Activated naive CD4-positive, alpha-beta T cell treated with anti-CD3 and anti-CD28 coated beads, Interleukin-2, amount 10 ng/mL, durations not matched to agents 7 days and 5 days (primary cell): Measurements from ENCODE around the gene PILRA.
"Not testable (repeated sequence)": the region's sequence is repeated elsewhere in the genome, so short reads cannot be mapped to it uniquely, and the experiment has no call there.

ENCODE experiments used
- CTCF ChIA-PET: fragments of 350-600 bp; sonication (Branson Sonifier 250); formaldehyde crosslinking; loops from one replicate; lab custom pipeline; 2021; ENCODE audit warnings: antibody characterized with exemption; lab: Charles Lee
- DNase-seq: peaks from one replicate; pipeline ENCODE4 v3.0.0-alpha.2; 2020
- H3K27ac Mint-ChIP-seq: one replicate; pipeline ENCODE4 v1.8.0; 2021; ENCODE audit warnings: mild to moderate bottlenecking, moderate library complexity, mixed read lengths
- H3K27me3 Mint-ChIP-seq: one replicate; pipeline ENCODE4 v1.8.0; 2021; ENCODE audit warnings: mild to moderate bottlenecking, mixed read lengths
- H3K36me3 Mint-ChIP-seq: one replicate; pipeline ENCODE4 v1.8.0; 2021; ENCODE audit warnings: mixed read lengths
- H3K4me1 Mint-ChIP-seq: one replicate; pipeline ENCODE4 v1.8.0; 2021; ENCODE audit warnings: mixed read lengths
- H3K4me3 Mint-ChIP-seq: one replicate; pipeline ENCODE4 v1.8.0; 2021; ENCODE audit warnings: mild to moderate bottlenecking, moderate library complexity, mixed read lengths
- H3K9me3 Mint-ChIP-seq: one replicate; pipeline ENCODE4 v1.8.0; 2021; ENCODE audit warnings: mixed read lengths

PILRA gene

DNA sequence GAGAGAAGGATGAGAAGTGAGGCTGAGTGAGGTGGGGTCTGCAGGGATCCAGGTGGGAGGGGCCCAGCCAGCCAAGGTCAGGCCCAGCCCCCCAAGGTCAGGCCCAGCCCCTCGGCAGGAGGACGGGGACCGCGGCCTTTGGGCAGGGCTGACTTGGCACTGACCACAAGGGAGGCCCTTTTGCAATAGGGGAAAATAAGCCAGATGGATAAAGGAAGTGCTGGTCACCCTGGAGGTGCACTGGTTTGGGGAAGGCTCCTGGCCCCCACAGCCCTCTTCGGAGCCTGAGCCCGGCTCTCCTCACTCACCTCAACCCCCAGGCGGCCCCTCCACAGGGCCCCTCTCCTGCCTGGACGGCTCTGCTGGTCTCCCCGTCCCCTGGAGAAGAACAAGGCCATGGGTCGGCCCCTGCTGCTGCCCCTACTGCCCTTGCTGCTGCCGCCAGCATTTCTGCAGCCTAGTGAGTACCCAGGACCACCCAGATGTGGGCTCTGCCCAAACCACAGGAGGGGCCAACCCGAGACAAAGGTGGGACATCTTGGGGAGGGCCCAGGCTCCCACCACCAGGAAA lies at the start of gene PILRA:
Gene PILRA, plus strand, starts transcription at position 227 of the 571 bp plus-strand sequence. Its CDS starts 170 bp downstream, at position 397.
- no peak for DNase-seq
- H3K4me3 Mint-ChIP-seq = no peak within 1 kb of the TSS
- H3K9me3 Mint-ChIP-seq = no peaks in the 10 kb centered on the region
- no peaks in the 10 kb centered on the region for H3K27me3 Mint-ChIP-seq
- H3K36me3 Mint-ChIP-seq = no peaks in the 10 kb centered on the region
- CTCF ChIA-PET = interaction anchor here (1.4 kb wide), 1 partner anchor 23 kb away, joined by 3 read pairs; no protein-coding TSS in a partner anchor
- peak within 1 kb of the TSS; percentile 68 for H3K27ac Mint-ChIP-seq
- peaks cover 15% of the 10 kb centered on the region for H3K4me1 Mint-ChIP-seq

DNA sequence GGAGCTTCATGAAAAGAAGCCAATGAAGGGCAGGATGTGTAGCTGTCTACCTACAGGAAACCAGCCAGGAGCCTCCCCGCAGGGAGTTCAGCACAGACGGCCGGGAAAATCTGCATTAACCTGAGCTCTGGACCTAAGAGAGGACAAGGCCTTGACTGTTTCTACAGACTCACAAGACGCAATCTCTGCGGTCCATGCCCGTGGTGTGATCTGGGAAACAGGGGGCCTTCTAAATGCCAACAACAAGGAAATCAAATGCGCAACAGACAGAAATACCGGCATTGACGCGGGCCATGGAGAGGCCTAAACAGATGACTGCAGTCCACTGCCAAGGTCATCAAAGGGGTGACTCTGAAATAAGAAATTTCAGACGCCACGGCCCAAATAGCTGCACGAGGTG lies 49.1 kb upstream of the PILRA start:
- DNase-seq, H3K27me3 Mint-ChIP-seq, CTCF ChIA-PET, H3K4me3 Mint-ChIP-seq, H3K9me3 Mint-ChIP-seq, H3K27ac Mint-ChIP-seq, H3K4me1 Mint-ChIP-seq: not testable (repeated sequence)
- H3K36me3 Mint-ChIP-seq = peaks cover 35% of the 10 kb centered on the region

- H3K36me3 Mint-ChIP-seq = peaks cover 32% of the 10 kb centered on the region
- H3K4me3 Mint-ChIP-seq, H3K27me3 Mint-ChIP-seq, CTCF ChIA-PET, H3K4me1 Mint-ChIP-seq, H3K27ac Mint-ChIP-seq, DNase-seq, H3K9me3 Mint-ChIP-seq: not testable (repeated sequence)
Observed at GRCh38 chr7:100325671-100326070, 47.6 kb upstream of the PILRA start.

DNA sequence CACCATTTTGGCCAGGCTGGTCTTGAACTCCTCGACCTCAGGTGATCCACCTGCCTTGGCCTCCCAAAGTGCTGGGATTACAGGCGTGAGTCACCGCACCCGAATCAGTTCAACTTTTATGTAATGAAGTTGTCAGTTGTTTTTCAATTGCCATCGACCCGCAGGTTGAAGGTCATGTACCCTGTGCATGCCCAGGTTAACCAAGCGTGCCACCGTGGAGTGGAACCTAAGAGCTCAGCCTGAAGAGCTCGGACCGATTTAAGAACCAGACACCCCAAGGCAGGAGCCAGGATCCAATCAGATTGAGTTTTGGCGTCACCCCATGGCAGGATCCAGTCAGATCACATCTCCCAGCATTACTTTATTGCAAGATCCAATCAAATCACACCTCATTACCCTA lies 46.4 kb upstream of the PILRA start:
- H3K4me1 Mint-ChIP-seq, H3K27ac Mint-ChIP-seq, DNase-seq, H3K9me3 Mint-ChIP-seq, CTCF ChIA-PET, H3K27me3 Mint-ChIP-seq, H3K4me3 Mint-ChIP-seq: not testable (repeated sequence)
- H3K36me3 Mint-ChIP-seq = peaks cover 31% of the 10 kb centered on the region

GRCh38 chr7:100335566-100336466 lies 37.5 kb upstream of the PILRA start:
- DNase-seq = peak; percentile 93
- H3K27me3 Mint-ChIP-seq, H3K9me3 Mint-ChIP-seq: not testable (repeated sequence)
- Mint-ChIP-seq H3K36me3 (peaks cover 25% of the 10 kb centered on the region), H3K4me3 (peak overlapping the region; percentile 95), H3K27ac (peak overlapping the region; percentile 98), H3K4me1 (peaks cover 29% of the 10 kb centered on the region)
- CTCF ChIA-PET = interaction anchor here (0.7 kb wide), 1 partner anchor 136 kb away, joined by 3 read pairs; no protein-coding TSS in a partner anchor

DNA sequence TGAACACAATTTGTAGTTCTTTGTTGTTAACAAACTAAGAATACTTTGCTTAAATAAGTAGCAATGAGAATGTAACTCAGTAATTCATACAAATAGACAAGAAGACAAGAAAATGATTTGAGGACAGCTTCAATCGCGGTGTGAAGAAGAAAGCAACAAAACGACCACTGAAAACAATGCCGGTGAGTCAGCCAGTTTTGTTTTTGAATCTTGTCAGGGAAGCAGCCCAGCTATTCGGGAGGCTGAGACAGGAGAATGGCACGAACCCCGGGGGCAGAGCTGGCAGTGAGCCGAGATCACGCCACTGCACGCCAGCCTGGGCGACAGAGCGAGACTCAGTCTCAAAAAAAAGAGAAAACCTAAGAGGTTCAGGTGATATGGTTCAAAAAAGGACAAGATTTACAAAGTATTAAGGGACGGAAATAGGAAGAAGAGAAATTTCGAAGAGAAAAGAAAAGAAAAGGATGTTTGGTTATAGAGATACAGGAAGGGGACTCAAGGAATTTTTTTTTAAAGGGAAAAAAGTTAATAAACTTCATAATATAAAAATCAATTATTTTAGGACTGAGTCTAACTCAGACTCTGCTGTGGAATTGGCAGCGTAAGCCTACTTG lies 35.1 kb upstream of the PILRA start:
- H3K9me3 Mint-ChIP-seq, DNase-seq, H3K4me3 Mint-ChIP-seq, CTCF ChIA-PET, H3K27me3 Mint-ChIP-seq: not testable (repeated sequence)
- peak overlapping the region; percentile 70 for H3K27ac Mint-ChIP-seq
- peaks cover 38% of the 10 kb centered on the region for H3K36me3 Mint-ChIP-seq
- peaks cover 40% of the 10 kb centered on the region for H3K4me1 Mint-ChIP-seq

DNA sequence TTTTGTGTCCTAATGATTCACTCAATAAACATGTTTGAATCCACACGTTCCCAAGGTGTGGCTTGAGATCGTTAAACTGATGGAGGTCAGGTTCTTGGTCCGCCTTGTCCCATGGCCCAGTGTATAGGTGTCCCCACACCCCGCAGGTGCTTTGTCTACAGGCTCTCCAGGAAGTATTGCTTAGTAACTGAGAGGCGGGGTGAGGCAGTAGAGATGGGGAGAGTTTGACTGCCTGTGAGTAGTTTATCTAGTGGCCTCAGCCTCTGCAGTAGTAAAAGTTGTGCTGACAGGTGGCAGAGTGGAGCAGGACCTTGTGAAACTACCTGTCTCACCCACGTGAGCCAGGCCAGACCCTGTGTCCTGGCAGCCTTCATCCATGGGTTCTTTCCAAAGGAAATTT lies 32.0 kb upstream of the PILRA start:
- H3K9me3 Mint-ChIP-seq, H3K27me3 Mint-ChIP-seq, H3K4me3 Mint-ChIP-seq, H3K27ac Mint-ChIP-seq, DNase-seq, CTCF ChIA-PET: not testable (repeated sequence)
- H3K4me1 Mint-ChIP-seq = peaks cover 55% of the 10 kb centered on the region
- peaks cover 43% of the 10 kb centered on the region for H3K36me3 Mint-ChIP-seq

DNA sequence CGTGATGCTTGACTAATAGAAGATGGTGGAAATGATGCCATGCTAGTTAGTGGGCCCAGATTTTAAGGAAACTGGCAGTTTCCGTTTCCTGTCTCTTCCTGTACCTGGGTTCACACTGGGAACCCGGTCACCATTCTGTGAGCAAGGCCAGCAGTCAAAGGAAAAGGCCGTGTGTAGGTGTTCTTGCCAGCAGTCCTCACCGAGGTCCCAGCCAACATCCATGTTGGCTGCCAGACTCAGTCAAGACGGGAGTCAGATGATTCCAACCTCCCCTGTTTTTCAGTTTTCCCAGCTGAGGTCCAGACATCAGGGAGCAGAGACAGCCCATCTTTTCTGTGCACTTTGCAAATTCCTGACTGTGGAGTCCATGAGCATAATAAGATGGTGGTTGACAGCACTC lies 30.5 kb upstream of the PILRA start:
- Mint-ChIP-seq H3K27me3 (no peaks in the 10 kb centered on the region), H3K9me3 (no peaks in the 10 kb centered on the region), H3K4me3 (no peak overlapping the region), H3K4me1 (peaks cover 47% of the 10 kb centered on the region), H3K36me3 (peaks cover 53% of the 10 kb centered on the region), H3K27ac (peak overlapping the region; percentile 69)
- no peak for DNase-seq
- CTCF ChIA-PET = no interaction called here

DNA sequence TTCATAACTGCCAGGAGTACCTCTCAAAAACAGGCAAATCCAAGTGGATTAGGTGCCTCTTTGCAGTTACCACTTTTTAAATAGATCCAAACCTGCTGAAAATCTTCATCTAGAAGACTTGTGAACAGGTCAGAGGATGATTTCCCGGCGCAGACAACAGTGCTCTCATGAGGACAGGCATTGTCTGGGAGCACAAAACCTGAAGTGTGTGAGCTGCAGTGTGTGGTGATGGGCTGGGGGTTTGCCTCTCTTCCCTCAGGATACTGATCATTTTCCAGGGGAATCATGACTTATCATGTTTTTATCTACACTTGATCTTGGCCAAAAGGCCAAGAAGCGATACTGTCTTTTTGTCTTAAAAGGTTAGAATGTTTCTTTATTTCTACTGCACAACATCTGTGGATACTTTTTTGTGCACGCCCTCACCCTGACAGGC lies 29.1 kb upstream of the PILRA start:
- Mint-ChIP-seq H3K4me3 (peak overlapping the region; percentile 59), H3K4me1 (peaks cover 41% of the 10 kb centered on the region), H3K36me3 (peaks cover 52% of the 10 kb centered on the region), H3K27ac (peak overlapping the region; percentile 96)
- not testable (repeated sequence) for H3K27me3 Mint-ChIP-seq, H3K9me3 Mint-ChIP-seq, DNase-seq
- CTCF ChIA-PET = interaction anchor here (0.9 to 1.6 kb wide), 2 partner anchors 126 to 211 kb away, joined by 3 to 5 read pairs; no protein-coding TSS in a partner anchor

DNA sequence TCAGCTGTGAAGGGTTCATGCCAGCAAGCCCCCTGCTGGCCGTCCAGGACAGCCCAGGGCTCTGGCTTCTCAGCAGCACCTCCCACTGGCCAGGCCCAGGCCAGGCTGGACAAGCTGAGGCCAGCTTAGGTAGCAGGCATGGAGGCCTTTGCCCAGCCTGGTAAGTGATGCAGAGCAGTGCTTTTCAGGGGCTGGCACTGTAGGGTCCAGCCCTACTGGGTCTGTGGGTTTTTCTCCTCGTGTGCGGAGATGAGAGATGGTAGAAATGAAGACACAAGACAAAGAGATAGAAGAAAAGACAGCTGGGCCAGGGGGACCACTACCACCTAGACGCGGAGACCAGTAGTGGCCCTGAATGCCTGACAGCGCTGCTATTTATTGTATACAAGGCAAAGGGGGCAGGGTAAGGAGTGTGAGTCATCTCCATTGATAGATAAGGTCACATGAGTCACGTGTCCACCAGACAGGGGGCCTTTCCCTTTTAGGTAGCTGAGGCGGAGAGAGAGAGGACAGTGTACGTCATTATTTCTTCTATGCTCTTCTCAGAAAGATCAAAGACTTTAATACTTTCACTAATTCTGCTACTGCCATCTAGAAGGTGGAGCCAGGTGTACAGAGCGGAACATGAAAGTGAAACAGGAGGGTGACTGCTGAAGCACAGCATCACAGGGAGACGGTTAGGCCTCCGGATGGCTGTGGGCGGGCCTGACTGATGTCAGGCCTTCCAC lies 28.6 kb upstream of the PILRA start:
- peak; percentile 87 for DNase-seq
- Mint-ChIP-seq H3K36me3 (peaks cover 54% of the 10 kb centered on the region), H3K4me1 (peaks cover 40% of the 10 kb centered on the region), H3K27ac (peak overlapping the region; percentile 96), H3K4me3 (peak overlapping the region; percentile 59)
- H3K27me3 Mint-ChIP-seq, H3K9me3 Mint-ChIP-seq: not testable (repeated sequence)
- CTCF ChIA-PET = interaction anchor here (0.6 to 2.9 kb wide), 6 partner anchors 126 to 212 kb away, joined by 3 to 13 read pairs (median 4); no protein-coding TSS in a partner anchor

DNA sequence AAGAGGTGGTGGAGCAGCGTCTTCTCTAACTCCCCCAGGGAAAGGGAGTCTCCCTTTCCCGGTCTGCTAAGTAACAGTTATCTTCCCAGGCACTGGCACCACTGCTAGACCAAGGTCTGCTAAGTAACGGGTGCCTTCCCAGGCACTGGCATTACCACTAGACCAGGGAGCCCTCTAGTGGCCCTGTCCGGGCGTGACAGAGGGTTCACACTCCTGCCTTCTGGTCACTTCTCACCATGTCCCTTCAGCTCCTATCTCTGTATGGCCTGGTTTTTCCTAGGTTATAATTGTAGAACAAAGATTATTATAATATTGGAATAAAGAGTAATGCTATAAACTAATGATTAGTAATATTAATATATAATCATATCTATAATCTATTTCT lies 28.0 kb upstream of the PILRA start:
- peak; percentile 77 for DNase-seq
- CTCF ChIA-PET = interaction anchor here (0.6 to 2.9 kb wide), 4 partner anchors 156 to 212 kb away, joined by 3 to 13 read pairs (median 4); no protein-coding TSS in a partner anchor
- not testable (repeated sequence) for H3K27me3 Mint-ChIP-seq, H3K9me3 Mint-ChIP-seq
- Mint-ChIP-seq H3K4me1 (peaks cover 41% of the 10 kb centered on the region), H3K27ac (peak overlapping the region; percentile 96), H3K4me3 (peak overlapping the region; percentile 59), H3K36me3 (peaks cover 55% of the 10 kb centered on the region)

- Mint-ChIP-seq H3K27me3 (no peaks in the 10 kb centered on the region), H3K4me1 (peaks cover 50% of the 10 kb centered on the region), H3K9me3 (no peaks in the 10 kb centered on the region), H3K4me3 (no peak overlapping the region), H3K27ac (peak overlapping the region; percentile 49), H3K36me3 (peaks cover 62% of the 10 kb centered on the region)
- CTCF ChIA-PET = interaction anchor here (0.7 to 2.9 kb wide), 3 partner anchors 9 to 214 kb away, joined by 3 to 13 read pairs (median 3); no protein-coding TSS in a partner anchor
- no peak for DNase-seq
Observed at GRCh38 chr7:100346921-100347320, 26.4 kb upstream of the PILRA start.

- DNase-seq = no peak
- H3K9me3 Mint-ChIP-seq = no peaks in the 10 kb centered on the region
- peaks cover 57% of the 10 kb centered on the region for H3K36me3 Mint-ChIP-seq
- H3K27ac Mint-ChIP-seq = no peak overlapping the region
- no peak overlapping the region for H3K4me3 Mint-ChIP-seq
- H3K4me1 Mint-ChIP-seq = peaks cover 52% of the 10 kb centered on the region
- no peaks in the 10 kb centered on the region for H3K27me3 Mint-ChIP-seq
- CTCF ChIA-PET = no interaction called here
Observed at GRCh38 chr7:100348805-100349204, 24.5 kb upstream of the PILRA start.
